Stimulated activated CD8-positive, alpha-beta memory T cell treated with anti-CD3 and anti-CD28 coated beads, Interleukin-12 subunit alpha, Interleukin-12 subunit beta, amount 100 ng/mL, for 4 hours (primary cell): ENCODE results near the gene P2RY8.

Source experiments
- DNase-seq: peaks from one replicate; pipeline ENCODE4 v3.0.0-alpha.2; 2020; ENCODE audit warnings: low read depth

P2RY8 gene

DNA sequence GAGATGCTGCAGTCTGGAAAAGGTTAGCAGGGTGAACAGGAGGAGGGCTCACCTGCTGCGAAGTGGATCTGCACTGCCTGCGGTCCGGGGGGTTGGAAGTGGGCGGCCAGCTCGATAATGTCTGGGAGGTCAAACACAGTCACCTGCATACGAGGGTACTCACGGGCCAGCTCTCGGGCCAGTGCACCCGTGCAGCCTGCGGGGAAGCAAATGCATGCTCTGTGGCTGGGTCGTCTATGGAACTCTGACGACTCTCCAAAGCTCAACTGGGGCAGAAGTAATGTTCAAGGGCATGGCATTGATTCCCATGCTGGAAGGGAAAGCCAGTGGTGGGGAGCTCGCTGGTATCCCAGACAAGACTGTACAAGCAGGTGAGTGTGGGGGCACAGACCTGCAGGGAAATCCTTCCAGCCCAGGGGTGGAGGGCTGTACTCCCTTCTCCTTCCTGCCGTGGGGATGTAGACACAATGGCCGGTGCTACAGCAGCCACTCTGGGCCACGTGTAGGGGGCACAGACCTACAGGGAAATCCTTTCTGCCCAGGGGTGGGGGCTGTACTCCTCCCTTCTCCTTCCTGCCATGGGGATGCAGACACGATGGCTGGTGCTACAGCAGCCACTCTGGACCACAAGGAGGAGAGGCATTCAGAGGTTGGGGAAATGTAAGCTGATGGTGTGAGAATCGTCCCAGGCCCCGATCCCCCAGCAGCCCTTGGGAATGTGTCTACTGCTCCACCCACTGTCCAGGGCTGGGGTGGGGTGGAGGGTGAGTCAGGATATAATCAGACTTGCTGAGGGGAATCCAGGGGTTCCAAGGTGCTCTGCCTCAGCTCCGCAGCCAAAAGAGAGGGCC is 118.8 kb downstream of the P2RY8 start:
- no peak for DNase-seq

DNA sequence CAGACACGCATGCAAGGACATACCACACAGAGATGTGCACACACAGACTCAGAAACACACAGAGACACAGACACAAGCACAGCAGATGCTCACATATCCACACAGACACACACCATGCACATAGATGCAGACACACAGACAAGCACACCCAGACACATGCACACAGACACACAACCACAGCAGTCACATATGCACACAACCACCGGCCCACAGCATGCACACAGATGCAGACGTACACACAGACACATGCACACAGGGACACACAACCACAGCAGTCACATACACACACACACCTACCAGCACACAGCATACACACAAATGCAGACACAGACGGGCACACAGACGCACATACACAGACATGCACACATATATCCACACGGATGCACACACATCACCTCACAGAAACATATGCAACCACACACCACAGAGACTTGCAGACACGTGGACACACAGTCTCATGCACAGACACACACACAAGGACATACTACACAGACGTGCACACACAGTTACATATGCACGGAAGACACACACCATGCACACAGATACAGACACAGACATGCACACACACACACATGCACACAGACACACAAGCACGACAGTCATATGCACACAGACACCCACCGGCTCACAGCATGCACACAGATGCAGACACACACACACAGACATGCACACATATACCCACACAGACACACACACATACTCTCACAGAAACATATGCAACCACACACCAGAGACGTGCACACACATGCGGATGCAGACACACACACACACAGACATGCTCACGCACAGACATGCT is 119.8 kb downstream of the P2RY8 start:
- no peak for DNase-seq

- no peak for DNase-seq
These were observed 120.6 kb downstream of the P2RY8 start for GRCh38 chrX:1416327-1416784.
